Activated T-cell treated with anti-CD3 and anti-CD28 coated beads, Interleukin-2, amount 50 U/mL, for 48 hours (primary cell): Measurements from ENCODE around the gene PWWP2A.
"Not testable (repeated sequence)": the region's sequence is repeated elsewhere in the genome, so short reads cannot be mapped to it uniquely, and the experiment has no call there.

Experiments
- DNase-seq, 2 experiments: peaks; one replicate each; pipeline ENCODE4 v3.0.0-alpha.2; 2020

The PWWP2A gene

GRCh38 chr5:160119142-160119904 lies at the start of gene PWWP2A:
TSS of gene PWWP2A (minus strand) at chr5:160119450. CDS start at chr5:160119388, 62 bp downstream.
- peak; percentile 96 for DNase-seq

GRCh38 chr5:160167624-160168165 lies 48.4 kb upstream of the PWWP2A start:
- DNase-seq = no peak

GRCh38 chr5:160166973-160167623 lies 47.8 kb upstream of the PWWP2A start:
- no peak for DNase-seq

- DNase-seq = no peak
These were observed 47.1 kb upstream of the PWWP2A start for GRCh38 chr5:160166069-160166972.

GRCh38 chr5:160165137-160166068 lies 46.2 kb upstream of the PWWP2A start:
- peak; percentile 37 for DNase-seq

GRCh38 chr5:160162910-160163309 lies 43.7 kb upstream of the PWWP2A start:
- DNase-seq = no peak

- no peak for DNase-seq
These were observed 42.4 kb upstream of the PWWP2A start for GRCh38 chr5:160161626-160162025.

GRCh38 chr5:160160875-160161274 lies 41.6 kb upstream of the PWWP2A start:
- not testable (repeated sequence) for DNase-seq

GRCh38 chr5:160159991-160160792 lies 40.9 kb upstream of the PWWP2A start:
- no peak for DNase-seq

- no peak for DNase-seq
These were observed 38.8 kb upstream of the PWWP2A start for GRCh38 chr5:160158087-160158486.

GRCh38 chr5:160155017-160155750 lies 35.9 kb upstream of the PWWP2A start:
- DNase-seq = no peak

GRCh38 chr5:160152901-160153300 lies 33.7 kb upstream of the PWWP2A start:
- no peak for DNase-seq

GRCh38 chr5:160152287-160152686 lies 33.0 kb upstream of the PWWP2A start:
- DNase-seq = no peak

GRCh38 chr5:160151017-160151416 lies 31.8 kb upstream of the PWWP2A start:
- no peak for DNase-seq

GRCh38 chr5:160150381-160150780 lies 31.1 kb upstream of the PWWP2A start:
- no peak for DNase-seq

- DNase-seq = not testable (repeated sequence)
These were observed 25.2 kb upstream of the PWWP2A start for GRCh38 chr5:160144436-160144835.

GRCh38 chr5:160134332-160134731 lies 15.1 kb upstream of the PWWP2A start:
- no peak for DNase-seq

GRCh38 chr5:160133918-160134304 lies 14.7 kb upstream of the PWWP2A start:
- no peak for DNase-seq

GRCh38 chr5:160133071-160133917 lies 14.0 kb upstream of the PWWP2A start:
- no peak for DNase-seq
